ENCODE data around the gene LRMDA. TPM values are rescaled to one million over a fixed set of nuclear protein-coding genes. Genes with fewer than 3 reads are reported as not detected.
"Not testable (repeated sequence)": the region's sequence is repeated elsewhere in the genome, so short reads cannot be mapped to it uniquely, and the experiment has no call there.

LRMDA gene
- total RNA-seq, 1 donor from 2014 or later, result 7.3 TPM

DNA sequence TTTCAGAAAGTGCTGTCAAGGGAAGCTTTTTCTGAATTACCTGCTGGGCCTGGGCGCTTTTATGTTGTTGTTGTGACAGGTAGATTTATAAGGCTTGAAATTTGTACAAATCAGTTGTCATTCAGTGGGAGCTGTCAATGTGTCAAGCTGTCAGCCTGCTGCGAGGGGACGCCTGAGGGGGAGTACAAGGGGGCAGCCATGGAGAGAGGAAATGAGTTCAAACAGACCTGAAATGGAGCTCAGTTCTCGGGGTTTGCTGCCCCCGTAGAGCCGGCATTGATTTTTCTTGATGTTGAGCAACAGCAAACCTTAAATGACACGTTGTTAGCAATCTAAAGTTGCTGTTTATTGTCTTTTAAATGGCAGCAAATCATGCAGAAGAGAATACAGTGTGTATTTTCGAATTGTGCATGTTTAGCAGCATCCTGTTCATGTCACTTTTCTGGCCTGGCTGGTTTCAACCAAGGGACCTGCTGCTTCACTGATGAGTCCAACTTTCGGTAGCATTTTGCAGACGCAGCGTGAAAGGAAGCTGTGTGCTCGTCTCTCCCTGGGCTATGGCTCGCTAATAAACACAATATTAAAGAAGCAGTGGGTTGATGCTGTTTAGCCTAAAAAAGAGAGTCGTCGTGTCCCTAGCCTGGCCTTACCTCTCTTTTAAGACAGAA lies 166.5 kb downstream of the LRMDA start:
- no peaks in the 10 kb centered on the region for H3K36me3 ChIP-seq (ENCODE audit: control insufficient read depth in 3 of 3, insufficient read depth in 3 of 3, low read length in 3 of 3)
- no peak overlapping the region for H3K9ac ChIP-seq (ENCODE audit: low read depth in 1 of 3, low read length in 3 of 3)
- H3K27ac ChIP-seq (ENCODE audit: low read depth, low read length), result no peak overlapping the region
- no peaks in the 10 kb centered on the region for H3K27me3 ChIP-seq (ENCODE audit: control insufficient read depth in 3 of 3, insufficient read depth in 3 of 3, low read length in 3 of 3)
- H3K9me3 ChIP-seq (ENCODE audit: control insufficient read depth in 3 of 3, low read length in 3 of 3), result no peaks in the 10 kb centered on the region
- no peak overlapping the region for H3K4me3 ChIP-seq (ENCODE audit: low read length in 3 of 3)
- H3K4me1 ChIP-seq (ENCODE audit: control insufficient read depth in 3 of 3, insufficient read depth in 3 of 3, low read length in 3 of 3), result no peaks in the 10 kb centered on the region

DNA sequence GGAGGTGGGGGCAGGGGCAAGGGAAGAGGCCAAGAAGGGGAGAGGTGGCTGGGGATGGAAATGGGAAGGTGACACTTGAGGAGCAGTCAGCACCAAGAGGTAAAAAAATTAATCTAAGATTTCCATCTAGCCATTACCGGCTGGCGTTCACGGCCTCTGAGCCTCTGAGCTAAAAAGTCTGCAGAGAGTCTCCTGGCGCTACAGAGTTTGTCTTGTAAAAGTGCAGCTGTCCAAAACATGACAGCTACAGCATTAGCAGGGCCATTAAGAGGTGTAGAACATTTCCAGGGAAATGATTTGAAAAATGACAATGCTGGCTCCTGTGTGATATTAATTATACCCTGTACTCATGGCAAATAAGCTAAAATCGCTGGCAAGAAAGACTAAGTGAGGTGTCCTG lies 167.6 kb downstream of the LRMDA start:
- no peaks in the 10 kb centered on the region for H3K4me1 ChIP-seq (ENCODE audit: control insufficient read depth in 3 of 3, insufficient read depth in 3 of 3, low read length in 3 of 3)
- H3K27ac ChIP-seq (ENCODE audit: low read depth, low read length), result no peak overlapping the region

DNA sequence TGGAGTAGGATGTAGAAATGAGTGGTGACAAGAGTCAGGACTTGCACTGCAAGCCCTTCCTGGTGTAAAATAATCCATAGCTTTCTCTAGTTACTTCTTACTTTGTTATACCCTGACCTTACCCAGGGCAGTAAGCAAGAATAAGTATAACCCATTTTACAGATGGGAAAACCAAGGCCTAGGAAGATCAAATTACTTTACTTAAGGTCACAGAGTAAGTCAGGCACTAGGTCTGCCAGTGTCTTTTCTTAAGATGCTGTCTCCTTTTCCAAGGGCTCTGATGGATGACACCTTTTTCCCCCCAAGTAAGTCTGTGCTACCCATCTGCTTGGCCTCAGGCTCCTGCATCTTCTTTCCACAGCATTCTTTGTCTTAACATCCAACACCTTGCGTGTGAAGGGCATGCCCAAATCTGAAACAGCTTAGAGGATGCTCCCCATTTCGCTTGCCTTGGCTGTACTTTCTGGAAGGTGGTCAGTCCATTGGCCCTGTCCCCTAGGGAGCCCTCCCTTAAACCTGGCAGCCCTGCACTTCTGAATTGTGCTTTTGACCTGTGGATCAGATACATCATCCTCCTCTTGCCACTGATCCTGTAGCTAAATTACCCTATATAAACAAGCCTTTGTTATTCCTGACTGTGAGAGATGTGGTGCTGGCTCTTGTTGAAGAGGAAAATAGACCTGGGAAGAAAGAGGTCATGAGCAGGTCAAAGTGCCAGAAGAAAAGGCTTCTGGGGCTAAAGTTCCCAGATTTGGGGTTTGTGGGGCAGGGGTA lies 168.6 kb downstream of the LRMDA start:
- Histone ChIP-seq H3K4me1 (ENCODE audit: control insufficient read depth in 3 of 3, insufficient read depth in 3 of 3, low read length in 3 of 3) (no peaks in the 10 kb centered on the region), H3K36me3 (ENCODE audit: control insufficient read depth in 3 of 3, insufficient read depth in 3 of 3, low read length in 3 of 3) (no peaks in the 10 kb centered on the region), H3K27me3 (ENCODE audit: control insufficient read depth in 3 of 3, insufficient read depth in 3 of 3, low read length in 3 of 3) (no peaks in the 10 kb centered on the region), H3K27ac (ENCODE audit: low read depth, low read length) (no peak overlapping the region), H3K9ac (ENCODE audit: low read depth in 1 of 3, low read length in 3 of 3) (no peak overlapping the region), H3K4me3 (ENCODE audit: low read length in 3 of 3) (no peak overlapping the region), H3K9me3 (ENCODE audit: control insufficient read depth in 3 of 3, low read length in 3 of 3) (no peaks in the 10 kb centered on the region)

More for the DNA sequence above, 167.6 kb downstream of the LRMDA start:
- Histone ChIP-seq H3K36me3 (ENCODE audit: control insufficient read depth in 3 of 3, insufficient read depth in 3 of 3, low read length in 3 of 3) (no peaks in the 10 kb centered on the region), H3K4me3 (ENCODE audit: low read length in 3 of 3) (no peak overlapping the region), H3K9me3 (ENCODE audit: control insufficient read depth in 3 of 3, low read length in 3 of 3) (no peaks in the 10 kb centered on the region), H3K9ac (ENCODE audit: low read depth in 1 of 3, low read length in 3 of 3) (no peak overlapping the region), H3K27me3 (ENCODE audit: control insufficient read depth in 3 of 3, insufficient read depth in 3 of 3, low read length in 3 of 3) (no peaks in the 10 kb centered on the region)

DNA sequence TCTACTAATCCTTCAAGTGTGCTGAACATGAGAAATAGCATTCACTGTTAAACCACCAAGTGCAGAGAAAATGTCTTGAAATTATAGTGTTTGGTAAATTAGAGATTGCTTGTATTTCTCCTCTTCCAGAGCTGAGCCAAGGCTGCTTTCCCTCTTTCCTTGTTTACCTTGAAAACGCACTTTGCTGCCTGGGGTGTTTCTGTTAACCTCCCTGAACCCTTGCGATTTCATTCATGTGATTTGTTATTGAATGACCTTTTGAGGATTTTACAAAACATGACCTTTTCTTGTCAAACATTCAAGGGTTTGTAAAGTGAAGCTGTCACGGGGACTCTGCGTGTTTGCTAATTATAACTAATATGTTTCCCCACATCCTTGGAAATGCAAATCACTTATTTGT lies 169.4 kb downstream of the LRMDA start:
- Histone ChIP-seq H3K4me3 (ENCODE audit: low read length in 3 of 3) (no peak overlapping the region), H3K27ac (ENCODE audit: low read depth, low read length) (no peak overlapping the region), H3K36me3 (ENCODE audit: control insufficient read depth in 3 of 3, insufficient read depth in 3 of 3, low read length in 3 of 3) (no peaks in the 10 kb centered on the region), H3K9me3 (ENCODE audit: control insufficient read depth in 3 of 3, low read length in 3 of 3) (no peaks in the 10 kb centered on the region), H3K9ac (ENCODE audit: low read depth in 1 of 3, low read length in 3 of 3) (no peak overlapping the region), H3K4me1 (ENCODE audit: control insufficient read depth in 3 of 3, insufficient read depth in 3 of 3, low read length in 3 of 3) (no peaks in the 10 kb centered on the region), H3K27me3 (ENCODE audit: control insufficient read depth in 3 of 3, insufficient read depth in 3 of 3, low read length in 3 of 3) (no peaks in the 10 kb centered on the region)

DNA sequence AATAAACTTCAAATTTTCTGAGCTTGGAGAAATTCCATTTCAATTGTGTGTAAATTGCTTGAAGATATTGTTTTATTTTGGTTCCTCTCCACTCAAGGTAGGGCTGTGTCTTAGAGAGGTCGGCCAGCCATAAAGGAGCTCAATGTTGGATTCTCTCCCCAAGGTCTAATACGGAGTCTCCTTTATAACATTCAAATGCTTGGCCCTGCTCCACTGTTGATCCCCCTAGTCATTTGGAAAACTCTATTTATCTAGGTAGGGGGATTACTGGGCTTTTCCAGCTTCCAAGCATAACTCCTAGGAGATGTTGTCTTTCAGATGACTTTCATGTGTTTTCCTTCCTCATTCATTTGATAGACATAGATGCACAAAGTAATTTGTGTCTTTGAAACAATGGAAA lies 170.9 kb downstream of the LRMDA start:
- H3K27me3 ChIP-seq (ENCODE audit: control insufficient read depth in 3 of 3, insufficient read depth in 3 of 3, low read length in 3 of 3), result no peaks in the 10 kb centered on the region
- no peak overlapping the region for H3K9ac ChIP-seq (ENCODE audit: low read depth in 1 of 3, low read length in 3 of 3)
- H3K4me1 ChIP-seq (ENCODE audit: control insufficient read depth in 3 of 3, insufficient read depth in 3 of 3, low read length in 3 of 3), result no peaks in the 10 kb centered on the region
- no peaks in the 10 kb centered on the region for H3K9me3 ChIP-seq (ENCODE audit: control insufficient read depth in 3 of 3, low read length in 3 of 3)
- no peaks in the 10 kb centered on the region for H3K36me3 ChIP-seq (ENCODE audit: control insufficient read depth in 3 of 3, insufficient read depth in 3 of 3, low read length in 3 of 3)
- no peak overlapping the region for H3K4me3 ChIP-seq (ENCODE audit: low read length in 3 of 3)
- H3K27ac ChIP-seq (ENCODE audit: low read depth, low read length), result no peak overlapping the region

DNA sequence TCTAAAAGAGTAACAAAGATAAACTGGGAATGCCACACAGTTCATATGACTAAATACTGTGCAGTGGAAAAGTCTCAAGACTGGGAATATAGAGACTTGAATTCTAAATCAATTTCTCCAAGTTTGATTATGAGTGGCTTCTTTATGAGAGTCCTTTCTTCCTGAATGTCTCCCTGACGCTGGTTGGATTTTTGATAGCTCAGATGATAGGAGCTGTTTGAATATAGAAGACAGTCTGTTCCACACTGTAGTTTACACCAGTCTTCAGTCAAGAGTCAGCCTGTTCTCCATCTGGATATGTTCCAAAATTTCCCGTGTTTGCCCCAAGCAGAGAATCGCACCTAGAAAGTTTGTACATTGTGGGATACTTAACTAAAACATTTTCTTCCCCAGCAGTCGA lies 173.7 kb downstream of the LRMDA start:
- Histone ChIP-seq H3K9ac (ENCODE audit: low read depth in 1 of 3, low read length in 3 of 3) (no peak overlapping the region), H3K9me3 (ENCODE audit: control insufficient read depth in 3 of 3, low read length in 3 of 3) (no peaks in the 10 kb centered on the region), H3K27ac (ENCODE audit: low read depth, low read length) (no peak overlapping the region), H3K36me3 (ENCODE audit: control insufficient read depth in 3 of 3, insufficient read depth in 3 of 3, low read length in 3 of 3) (no peaks in the 10 kb centered on the region), H3K27me3 (ENCODE audit: control insufficient read depth in 3 of 3, insufficient read depth in 3 of 3, low read length in 3 of 3) (no peaks in the 10 kb centered on the region), H3K4me3 (ENCODE audit: low read length in 3 of 3) (no peak overlapping the region), H3K4me1 (ENCODE audit: control insufficient read depth in 3 of 3, insufficient read depth in 3 of 3, low read length in 3 of 3) (no peaks in the 10 kb centered on the region)

DNA sequence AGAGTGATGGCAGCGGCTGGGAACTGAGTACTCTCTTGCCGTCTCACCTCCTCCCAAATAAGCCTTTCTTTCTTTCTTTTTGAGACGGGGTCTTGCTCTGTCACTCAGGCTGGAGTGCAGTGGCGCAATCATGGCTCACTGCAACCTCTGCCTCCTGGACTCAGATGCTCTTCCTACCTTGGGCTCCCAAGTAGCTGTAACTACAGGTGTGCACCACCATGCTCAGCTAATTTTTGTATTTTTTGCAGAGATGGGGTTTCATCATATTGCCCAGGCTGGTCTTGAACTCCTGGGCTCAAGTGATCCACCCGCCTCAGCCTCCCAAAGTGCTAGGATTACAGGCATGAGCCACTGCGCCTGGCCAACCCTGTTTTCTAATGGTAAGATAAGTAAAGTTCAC lies 174.4 kb downstream of the LRMDA start:
- not testable (repeated sequence) for H3K4me1 ChIP-seq (ENCODE audit: control insufficient read depth in 3 of 3, insufficient read depth in 3 of 3, low read length in 3 of 3); H3K4me3 ChIP-seq (ENCODE audit: low read length in 3 of 3); H3K9me3 ChIP-seq (ENCODE audit: control insufficient read depth in 3 of 3, low read length in 3 of 3); H3K9ac ChIP-seq (ENCODE audit: low read depth in 1 of 3, low read length in 3 of 3); H3K36me3 ChIP-seq (ENCODE audit: control insufficient read depth in 3 of 3, insufficient read depth in 3 of 3, low read length in 3 of 3); H3K27ac ChIP-seq (ENCODE audit: low read depth, low read length); H3K27me3 ChIP-seq (ENCODE audit: control insufficient read depth in 3 of 3, insufficient read depth in 3 of 3, low read length in 3 of 3)

DNA sequence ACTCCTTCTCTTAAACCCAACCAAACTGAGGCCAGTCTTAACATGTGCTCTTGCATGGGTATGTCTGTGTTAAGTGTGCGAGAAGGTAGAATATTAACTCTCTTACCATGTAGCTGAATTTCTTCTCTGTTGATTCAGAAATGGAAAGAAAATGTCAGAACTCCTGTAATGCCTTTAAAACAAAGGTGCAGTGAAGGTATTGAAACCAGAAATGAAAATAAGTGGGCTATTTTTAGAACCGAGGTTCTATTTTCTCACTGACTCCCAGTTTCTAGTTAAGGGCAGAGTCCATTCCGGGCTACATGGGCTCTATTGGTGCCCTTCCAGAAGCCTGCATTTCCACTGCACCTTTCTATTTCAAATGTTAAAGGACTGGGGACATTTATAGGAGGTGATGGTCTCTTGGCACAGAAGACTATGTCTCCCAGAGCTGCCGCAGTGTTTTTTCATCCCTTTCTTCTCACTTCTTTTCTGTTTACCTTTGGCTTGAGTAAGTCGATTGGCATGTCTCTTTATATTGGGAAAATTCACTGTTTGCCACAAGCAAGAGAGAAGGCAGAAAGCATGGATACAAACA lies 174.9 kb downstream of the LRMDA start:
- H3K4me3 ChIP-seq (ENCODE audit: low read length in 3 of 3), result no peak overlapping the region
- no peaks in the 10 kb centered on the region for H3K36me3 ChIP-seq (ENCODE audit: control insufficient read depth in 3 of 3, insufficient read depth in 3 of 3, low read length in 3 of 3)
- H3K27ac ChIP-seq (ENCODE audit: low read depth, low read length), result no peak overlapping the region
- H3K4me1 ChIP-seq (ENCODE audit: control insufficient read depth in 3 of 3, insufficient read depth in 3 of 3, low read length in 3 of 3), result no peaks in the 10 kb centered on the region
- H3K9me3 ChIP-seq (ENCODE audit: control insufficient read depth in 3 of 3, low read length in 3 of 3), result no peaks in the 10 kb centered on the region
- no peaks in the 10 kb centered on the region for H3K27me3 ChIP-seq (ENCODE audit: control insufficient read depth in 3 of 3, insufficient read depth in 3 of 3, low read length in 3 of 3)
- no peak overlapping the region for H3K9ac ChIP-seq (ENCODE audit: low read depth in 1 of 3, low read length in 3 of 3)

DNA sequence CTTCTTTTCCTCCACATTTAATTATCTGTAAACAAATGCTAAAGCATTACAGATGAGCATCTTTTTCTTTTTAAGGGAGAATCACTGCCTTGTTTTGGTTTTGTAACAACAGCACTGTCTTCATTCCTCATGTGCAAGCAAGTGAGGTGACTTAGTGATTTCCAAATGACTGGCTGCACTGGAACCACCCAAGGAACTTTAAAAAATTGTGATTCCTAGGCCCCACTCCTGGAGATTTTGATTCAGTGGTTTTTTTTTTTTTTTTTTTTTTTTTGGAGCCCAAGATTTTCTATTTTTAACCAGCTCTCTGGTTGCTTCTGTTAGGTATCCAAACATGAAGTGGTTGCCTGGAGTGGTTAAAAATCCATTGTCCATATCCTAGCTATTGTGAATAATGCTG lies 176.2 kb downstream of the LRMDA start:
- H3K9ac ChIP-seq (ENCODE audit: low read depth in 1 of 3, low read length in 3 of 3), result no peak overlapping the region
- no peaks in the 10 kb centered on the region for H3K9me3 ChIP-seq (ENCODE audit: control insufficient read depth in 3 of 3, low read length in 3 of 3)
- H3K27ac ChIP-seq (ENCODE audit: low read depth, low read length), result no peak overlapping the region
- no peaks in the 10 kb centered on the region for H3K27me3 ChIP-seq (ENCODE audit: control insufficient read depth in 3 of 3, insufficient read depth in 3 of 3, low read length in 3 of 3)
- H3K4me3 ChIP-seq (ENCODE audit: low read length in 3 of 3), result no peak overlapping the region
- H3K36me3 ChIP-seq (ENCODE audit: control insufficient read depth in 3 of 3, insufficient read depth in 3 of 3, low read length in 3 of 3), result no peaks in the 10 kb centered on the region
- peaks cover 0 to 6% (median 4%) of the 10 kb centered on the region in 3 donors for H3K4me1 ChIP-seq (ENCODE audit: control insufficient read depth in 3 of 3, insufficient read depth in 3 of 3, low read length in 3 of 3)

DNA sequence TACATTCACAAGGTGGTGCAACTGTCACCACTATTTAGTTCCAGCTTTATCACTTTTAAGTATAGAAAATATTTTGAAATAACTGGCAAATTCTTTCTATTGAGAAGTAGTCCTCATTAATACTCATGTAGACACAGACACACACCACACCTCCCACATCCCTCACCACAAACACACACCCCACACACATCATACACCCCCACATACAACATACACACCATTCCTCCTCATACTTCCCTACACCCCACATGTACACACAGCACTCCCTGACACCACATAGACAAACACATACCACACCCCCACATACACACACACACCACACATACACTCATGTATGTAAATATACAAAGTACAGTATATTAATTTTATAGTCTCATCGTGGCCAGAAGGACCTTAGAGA lies 178.8 kb downstream of the LRMDA start:
- Histone ChIP-seq H3K4me1 (ENCODE audit: control insufficient read depth in 3 of 3, insufficient read depth in 3 of 3, low read length in 3 of 3) (peaks cover 0 to 6% (median 4%) of the 10 kb centered on the region in 3 donors), H3K36me3 (ENCODE audit: control insufficient read depth in 3 of 3, insufficient read depth in 3 of 3, low read length in 3 of 3) (no peaks in the 10 kb centered on the region), H3K27ac (ENCODE audit: low read depth, low read length) (no peak overlapping the region), H3K9me3 (ENCODE audit: control insufficient read depth in 3 of 3, low read length in 3 of 3) (no peaks in the 10 kb centered on the region), H3K9ac (ENCODE audit: low read depth in 1 of 3, low read length in 3 of 3) (no peak overlapping the region), H3K4me3 (ENCODE audit: low read length in 3 of 3) (no peak overlapping the region), H3K27me3 (ENCODE audit: control insufficient read depth in 3 of 3, insufficient read depth in 3 of 3, low read length in 3 of 3) (peaks cover 0 to 2% (median 0%) of the 10 kb centered on the region in 3 donors)
